OCI-LY7 (cell line): Measurements from ENCODE around the gene OR13A1. TPM values are rescaled to one million over a fixed set of nuclear protein-coding genes. Genes with fewer than 3 reads are reported as not detected.

Experiments
- BruUV-seq: library from RNA; stranded (reverse); fragments of 400-500 nt; replicated peaks from 2 replicates; lab custom pipeline; 2021; lab: Mats Ljungman, UMichigan
- CTCF ChIA-PET: fragments of 300-600 bp; sonication (Branson Sonifier 250); formaldehyde crosslinking; loops from one replicate; lab custom pipeline; 2022; ENCODE audit warnings: antibody characterized with exemption; ENCODE audit not compliant: unreplicated experiment; lab: Charles Lee
- POLR2A ChIA-PET: fragments of 300-600 bp; sonication (Branson Sonifier 250); formaldehyde crosslinking; loops from one replicate; lab custom pipeline; 2022; ENCODE audit warnings: antibody characterized with exemption; lab: Charles Lee
- DNase-seq: peaks from one replicate; pipeline ENCODE4 v3.0.0-alpha.2; 2015; ENCODE audit warnings: low spot score
- H2AFZ ChIP-seq: fragments of 200-600 bp; sonication (generic), shearing (Covaris generic); 2 replicates; pipeline ENCODE4 v1.6.1; 2014; ENCODE audit warnings: mild to moderate bottlenecking, antibody characterized with exemption, low read length, moderate library complexity
- H3K27ac ChIP-seq: fragments of 200-600 bp; sonication (generic); 2 replicates; pipeline ENCODE4 v1.5.1; 2014; ENCODE audit warnings: mixed run types, low read depth, mild to moderate bottlenecking, moderate library complexity, low read length, inconsistent platforms; ENCODE audit not compliant: poor library complexity, severe bottlenecking
- H3K36me3 ChIP-seq: fragments of 200-600 bp; sonication (generic); 2 replicates; pipeline ENCODE4 v1.6.1; 2014; ENCODE audit warnings: mild to moderate bottlenecking, antibody characterized with exemption, low read length, moderate library complexity, mixed read lengths; ENCODE audit not compliant: insufficient read depth
- H3K4me1 ChIP-seq: fragments of 200-600 bp; sonication (generic); 2 replicates; pipeline ENCODE4 v1.5.1; 2014; ENCODE audit warnings: mild to moderate bottlenecking, low read length; ENCODE audit not compliant: insufficient read depth, poor library complexity, severe bottlenecking
- H3K4me2 ChIP-seq: fragments of 200-600 bp; sonication (generic); 2 replicates; pipeline ENCODE4 v1.6.1; 2014; ENCODE audit warnings: mild to moderate bottlenecking, low read length
- H3K4me3 ChIP-seq: fragments of 200-600 bp; sonication (generic); 2 replicates; pipeline ENCODE4 v1.5.1; 2014; ENCODE audit warnings: mild to moderate bottlenecking, low read depth, low read length; ENCODE audit not compliant: poor library complexity, severe bottlenecking
- H3K79me2 ChIP-seq: fragments of 200-600 bp; sonication (generic); 2 replicates; pipeline ENCODE4 v1.6.1; 2016; ENCODE audit warnings: low read depth, mild to moderate bottlenecking, low read length, moderate library complexity, mixed read lengths; ENCODE audit not compliant: insufficient read depth
- H3K9me2 ChIP-seq: fragments of 200-600 bp; sonication (generic); 2 replicates; pipeline ENCODE4 v1.6.1; 2016; ENCODE audit warnings: mild to moderate bottlenecking, low read length, mixed read lengths; ENCODE audit not compliant: insufficient read depth
- H3K9me3 ChIP-seq: fragments of 200-600 bp; sonication (generic); 2 replicates; pipeline ENCODE4 v1.6.1; 2014; ENCODE audit warnings: mild to moderate bottlenecking, mixed run types, low read length, mixed read lengths
- H4K20me1 ChIP-seq: fragments of 200-600 bp; sonication (generic); 2 replicates; pipeline ENCODE4 v1.6.1; 2014; ENCODE audit warnings: mild to moderate bottlenecking, antibody characterized with exemption, low read length, moderate library complexity, mixed read lengths; ENCODE audit not compliant: insufficient read depth
- CTCF ChIP-seq: fragments of 200-600 bp; sonication (generic); conservative IDR thresholded peaks from 2 replicates; pipeline ENCODE4 v1.5.1; 2014; ENCODE audit warnings: mild to moderate bottlenecking, antibody characterized with exemption, low read length, moderate library complexity, mixed read lengths
- EZH2phosphoT487 ChIP-seq: fragments of 200-600 bp; sonication (generic); IDR thresholded peaks from 2 replicates; pipeline ENCODE4 v1.6.1; 2018; ENCODE audit warnings: low read depth, borderline replicate concordance, mild to moderate bottlenecking, mixed run types, antibody characterized with exemption, low read length, moderate library complexity, mixed read lengths
- intact Hi-C: fragments of 100-400 bp; cut with micrococcal nuclease; formaldehyde crosslinking; loops from one replicate; pipeline ENCODE4 v1.10.0; 2022; ENCODE audit not compliant: unreplicated experiment
- total RNA-seq, 2 experiments: library from RNA; depleted of rRNA in 1 of 2; stranded (reverse); fragments of >200 nt in 1 of 2; shearing (Covaris generic) in 1 of 2; gene quantifications; 2 replicates each; pipeline ENCODE4 v1.2.3, GENCODE V29; 2014 to 2022

The OR13A1 gene
- total RNA-seq, 2 experiments from 2014 or later = 14.4 to 17.4 TPM

GRCh38 chr10:45325116-45325515 is 9.7 kb upstream of the OR13A1 start:
- no peak overlapping the region for H3K27ac ChIP-seq
- POLR2A ChIA-PET = interaction anchor here (0.6 to 1.0 kb wide), 4 partner anchors 13 to 110 kb away, joined by 3 read pairs; no protein-coding TSS in a partner anchor
- no peaks in the 10 kb centered on the region for H4K20me1 ChIP-seq
- CTCF ChIA-PET = no interaction called here
- peaks cover 9% of the 10 kb centered on the region for H3K36me3 ChIP-seq
- intact Hi-C loops = no loop called here
- peaks cover 30% of the 10 kb centered on the region for H3K9me3 ChIP-seq
- TF ChIP-seq EZH2phosphoT487 (no peak), CTCF (no peak)
- no peaks in the 10 kb centered on the region for H3K79me2 ChIP-seq
- no peak overlapping the region for H3K4me2 ChIP-seq
- no peaks in the 10 kb centered on the region for H3K4me1 ChIP-seq
- no peaks in the 10 kb centered on the region for H3K9me2 ChIP-seq
- H3K4me3 ChIP-seq = no peak overlapping the region
- BruUV-seq = no TSS peak
- no peak overlapping the region for H2AFZ ChIP-seq
- DNase-seq = no peak

GRCh38 chr10:45319702-45320101 is 4.3 kb upstream of the OR13A1 start:
- Histone ChIP-seq H3K27ac (no peak overlapping the region), H3K4me3 (no peak overlapping the region), H4K20me1 (no peaks in the 10 kb centered on the region), H3K4me1 (no peaks in the 10 kb centered on the region), H3K4me2 (no peak overlapping the region), H3K9me3 (peaks cover 36% of the 10 kb centered on the region), H2AFZ (no peak overlapping the region), H3K9me2 (no peaks in the 10 kb centered on the region), H3K36me3 (peaks cover 11% of the 10 kb centered on the region), H3K79me2 (no peaks in the 10 kb centered on the region)
- no peak for DNase-seq
- intact Hi-C loops = no loop called here
- TF ChIP-seq EZH2phosphoT487 (no peak), CTCF (no peak)
- no TSS peak for BruUV-seq
- POLR2A ChIA-PET = no interaction called here
- CTCF ChIA-PET = no interaction called here

GRCh38 chr10:45313264-45313873 is 2.0 kb downstream of the OR13A1 start:
- H3K4me1 ChIP-seq = no peaks in the 10 kb centered on the region
- no peak overlapping the region for H3K27ac ChIP-seq
- H3K36me3 ChIP-seq = no peaks in the 10 kb centered on the region; the same call in 1 of the 2 replicates
- no peak overlapping the region for H2AFZ ChIP-seq
- POLR2A ChIA-PET = interaction anchor here (0.6 to 1.9 kb wide), 4 partner anchors 11 to 56 kb away, joined by 3 to 8 read pairs (median 3); no protein-coding TSS in a partner anchor
- CTCF ChIA-PET = no interaction called here
- H3K4me2 ChIP-seq = no peak overlapping the region
- no peaks in the 10 kb centered on the region for H4K20me1 ChIP-seq
- TF ChIP-seq EZH2phosphoT487 (no peak), CTCF (no peak)
- no peak overlapping the region for H3K4me3 ChIP-seq
- no TSS peak for BruUV-seq
- no peak for DNase-seq
- H3K79me2 ChIP-seq = no peaks in the 10 kb centered on the region
- H3K9me2 ChIP-seq = no peaks in the 10 kb centered on the region
- peaks cover 35% of the 10 kb centered on the region for H3K9me3 ChIP-seq
- intact Hi-C loops = no loop called here
